Adipose tissue (tissue), 3 donors: Measurements from ENCODE around the gene MIF4GD. TPM values are rescaled to one million over a fixed set of nuclear protein-coding genes. Genes with fewer than 3 reads are reported as not detected.
"Not testable (repeated sequence)": the region's sequence is repeated elsewhere in the genome, so short reads cannot be mapped to it uniquely, and the experiment has no call there.

ENCODE experiments used
- H3K27ac ChIP-seq: one replicate; pipeline ENCODE4 v1.5.1; 2013; ENCODE audit warnings: low read depth, low read length
- WGBS, 3 donors: extraction: QIAGEN DNeasy Blood & Tissue Kit; methylation state at CpG; one replicate each; pipeline ENCODE4 v1.1.7; 2013; 5-methylcytosine and 5-hydroxymethylcytosine counted together
- polyA plus RNA-seq, 3 donors: library from polyadenylated mRNA; stranded (reverse); fragments of 200-250 nt; gene quantifications; one replicate each; pipeline ENCODE4 v1.2.3, GENCODE V29; 2013
- donor health status: healthy with polysubstance abuse.
- donor health status: Bipolar disorder and iron deficiency.
- donor health status: healthy.

Gene MIF4GD
- polyA plus RNA-seq = 10 to 100 TPM; 18.0 to 21.6 (median 19.0) TPM

- peak within 1 kb of the TSS; percentile 48 for H3K27ac ChIP-seq
- 0 to 1% (median 0%) methylated on average over 26 to 33 of the region's 39 CpGs for WGBS, 3 donors
Observed at GRCh38 chr17:75270966-75271232, at the start of gene MIF4GD. Gene MIF4GD (minus strand): TSS chr17:75271231. CDS start chr17:75270195, 1,036 bp downstream.

GRCh38 chr17:75319904-75320691 lies 49.1 kb upstream of the MIF4GD start:
- WGBS, 3 donors = 82 to 89% (median 85%) methylated on average over 20 of the region's 20 CpGs

GRCh38 chr17:75318615-75319222 lies 47.7 kb upstream of the MIF4GD start:
- 78 to 90% (median 87%) methylated on average over 10 of the region's 10 CpGs for WGBS, 3 donors
- no peak overlapping the region for H3K27ac ChIP-seq

More at GRCh38 chr17:75319904-75320691, 49.1 kb upstream of the MIF4GD start:
- H3K27ac ChIP-seq = no peak overlapping the region

- H3K27ac ChIP-seq = no peak overlapping the region
- WGBS, 3 donors = 63 to 80% (median 72%) methylated on average over 10 of the region's 10 CpGs
Observed at GRCh38 chr17:75318211-75318610, 47.2 kb upstream of the MIF4GD start.

GRCh38 chr17:75317671-75318070 lies 46.6 kb upstream of the MIF4GD start:
- WGBS, 3 donors = 70 to 83% (median 75%) methylated on average over 11 of the region's 11 CpGs
- H3K27ac ChIP-seq = no peak overlapping the region

GRCh38 chr17:75316253-75316652 lies 45.2 kb upstream of the MIF4GD start:
- WGBS, 3 donors = 78 to 88% (median 83%) methylated on average over 5 of the region's 5 CpGs
- no peak overlapping the region for H3K27ac ChIP-seq

GRCh38 chr17:75315541-75316243 lies 44.7 kb upstream of the MIF4GD start:
- 66 to 82% (median 75%) methylated on average over 19 of the region's 19 CpGs for WGBS, 3 donors
- no peak overlapping the region for H3K27ac ChIP-seq

- no peak overlapping the region for H3K27ac ChIP-seq
- WGBS, 3 donors = 57 to 78% (median 60%) methylated on average over 14 of the region's 14 CpGs
Observed at GRCh38 chr17:75313941-75314551, 43.0 kb upstream of the MIF4GD start.

GRCh38 chr17:75308732-75309629 lies 38.0 kb upstream of the MIF4GD start:
- H3K27ac ChIP-seq = peak overlapping the region; percentile 72
- WGBS, 3 donors = 26 to 47% (median 37%) methylated on average over 20 of the region's 20 CpGs

- WGBS, 3 donors = 70 to 74% (median 74%) methylated on average over 13 of the region's 13 CpGs
- H3K27ac ChIP-seq = no peak overlapping the region
Observed at GRCh38 chr17:75307957-75308731, 37.1 kb upstream of the MIF4GD start.

- 76 to 88% (median 77%) methylated on average over 17 of the region's 17 CpGs for WGBS, 3 donors
- H3K27ac ChIP-seq = no peak overlapping the region
Observed at GRCh38 chr17:75301502-75302206, 30.6 kb upstream of the MIF4GD start.

GRCh38 chr17:75301049-75301448 lies 30.0 kb upstream of the MIF4GD start:
- H3K27ac ChIP-seq = no peak overlapping the region
- 65 to 76% (median 73%) methylated on average over 9 of the region's 9 CpGs for WGBS, 3 donors

GRCh38 chr17:75300280-75300679 lies 29.2 kb upstream of the MIF4GD start:
- no peak overlapping the region for H3K27ac ChIP-seq
- 69 to 80% (median 72%) methylated on average over 7 of the region's 7 CpGs for WGBS, 3 donors

- 55 to 82% (median 70%) methylated on average over 8 of the region's 8 CpGs for WGBS, 3 donors
- H3K27ac ChIP-seq = peak overlapping the region; percentile 44
Observed at GRCh38 chr17:75295201-75296158, 24.4 kb upstream of the MIF4GD start.

GRCh38 chr17:75292810-75293448 lies 21.9 kb upstream of the MIF4GD start:
- WGBS, 3 donors = 64 to 84% (median 65%) methylated on average over 15 to 16 of the region's 16 CpGs
- H3K27ac ChIP-seq = not testable (repeated sequence)
